Fibroblast of mammary gland (primary cell): Measurements from ENCODE around the gene CFAP221.

Source experiments
- DNase-seq: peaks from one replicate; pipeline ENCODE4 v3.0.0-alpha.2; 2010; ENCODE audit warnings: low read depth
- H3K4me3 ChIP-seq: 2 replicates; pipeline ENCODE4 v1.5.1; 2011; ENCODE audit warnings: low read depth, mild to moderate bottlenecking, low read length, moderate library complexity; ENCODE audit not compliant: control insufficient read depth
- CTCF ChIP-seq: conservative IDR thresholded peaks from 2 replicates; pipeline ENCODE4 v1.5.1; 2011; ENCODE audit warnings: low read depth, low read length, inconsistent platforms; ENCODE audit not compliant: control insufficient read depth, insufficient read depth

Gene CFAP221

GRCh38 chr2:119630121-119630520, 85.9 kb downstream of the CFAP221 start:
- no peak for TF ChIP-seq CTCF
- DNase-seq, result no peak
- no peak overlapping the region for H3K4me3 ChIP-seq

- H3K4me3 ChIP-seq, result no peak overlapping the region
- TF ChIP-seq CTCF, result no peak
- no peak for DNase-seq
These were observed 93.1 kb downstream of the CFAP221 start for GRCh38 chr2:119637371-119637770.

- TF ChIP-seq CTCF, result no peak
- no peak overlapping the region for H3K4me3 ChIP-seq
- no peak for DNase-seq
These were observed 94.0 kb downstream of the CFAP221 start for GRCh38 chr2:119638246-119638645.

GRCh38 chr2:119638685-119639554, 94.7 kb downstream of the CFAP221 start:
- DNase-seq, result no peak

GRCh38 chr2:119641562-119642258, 97.5 kb downstream of the CFAP221 start:
- peak; percentile 97 for TF ChIP-seq CTCF
- no peak overlapping the region for H3K4me3 ChIP-seq
- DNase-seq, result peak; percentile 74

More at GRCh38 chr2:119638685-119639554, 94.7 kb downstream of the CFAP221 start:
- H3K4me3 ChIP-seq, result no peak overlapping the region
- no peak for TF ChIP-seq CTCF

- TF ChIP-seq CTCF, result no peak
- H3K4me3 ChIP-seq, result no peak overlapping the region
- no peak for DNase-seq
These were observed 99.9 kb downstream of the CFAP221 start for GRCh38 chr2:119644186-119644585.
